BLaER1 treated with 17β-estradiol and CSF1 and Interleukin-3, amounts not matched to agents 10 nM and 100 nM (cell line): ENCODE data around the gene MACROD1.

Source experiments
- H3K27ac ChIP-seq, 11 experiments: shearing (Covaris generic); formaldehyde crosslinking; 2 replicates each; pipeline ENCODE4 v1.8.1; 2022
- H3K27me3 ChIP-seq, 11 experiments: shearing (Covaris generic); formaldehyde crosslinking; 2 replicates each; pipeline ENCODE4 v1.8.1; 2022
- H3K36me3 ChIP-seq, 11 experiments: shearing (Covaris generic); formaldehyde crosslinking; 2 replicates each; pipeline ENCODE4 v1.8.1; 2022
- H3K4me1 ChIP-seq, 10 experiments: shearing (Covaris generic); formaldehyde crosslinking; 2 replicates each; pipeline ENCODE4 v1.8.1; 2022
- H3K4me2 ChIP-seq, 11 experiments: shearing (Covaris generic); formaldehyde crosslinking; 2 replicates each; pipeline ENCODE4 v1.8.1; 2022
- H3K4me3 ChIP-seq, 10 experiments: shearing (Covaris generic); formaldehyde crosslinking; 2 replicates each; pipeline ENCODE4 v1.8.1; 2022
- H3K9ac ChIP-seq, 11 experiments: shearing (Covaris generic); formaldehyde crosslinking; 2 replicates each; pipeline ENCODE4 v1.8.1; 2022
- H3K9me3 ChIP-seq, 11 experiments: shearing (Covaris generic); formaldehyde crosslinking; replicated peaks in 1 of 11; 2 replicates each; pipeline ENCODE4 v1.8.1; 2022
- H4K20me1 ChIP-seq, 11 experiments: shearing (Covaris generic); formaldehyde crosslinking; 2 replicates each; pipeline ENCODE4 v1.8.1; 2022
- Cebpa-rat ChIP-seq, 11 experiments: shearing (Covaris generic); IDR thresholded peaks; 2 replicates each; pipeline ENCODE4 v1.8.1; 2022

MACROD1 gene

GRCh38 chr11:64121663-64122410, 44.1 kb downstream of the MACROD1 start:
- H4K20me1 ChIP-seq, result peaks cover 6 to 98% (median 68%) of the 10 kb centered on the region in 11 experiments; a peak in 18 of 22 replicates
- peak overlapping the region; percentile 22 to 75 (median 54) for H3K4me2 ChIP-seq
- no peak for TF ChIP-seq Cebpa-rat (IDR thresholded peaks at IDR 0.05)
- H3K4me3 ChIP-seq, result no peak overlapping the region
- peak overlapping the region in 5 of 11 experiments; percentile 3 to 44 (median 10); a peak in 3 of 22 replicates for H3K9ac ChIP-seq
- H3K9me3 ChIP-seq, result no peaks in the 10 kb centered on the region
- H3K27me3 ChIP-seq, result 0 out of 22 replicates have a peak, but pooled peaks cover 0 to 3% (median 0%) of the 10 kb centered on the region in 11 experiments
- peaks cover 0 to 21% (median 13%) of the 10 kb centered on the region in 11 experiments; a peak in 13 of 22 replicates for H3K36me3 ChIP-seq
- peak overlapping the region in 3 of 11 experiments; percentile 28 to 49 (median 32); a peak in 2 of 22 replicates for H3K27ac ChIP-seq
- H3K4me1 ChIP-seq, result peaks cover 25 to 84% (median 74%) of the 10 kb centered on the region in 10 experiments

DNA sequence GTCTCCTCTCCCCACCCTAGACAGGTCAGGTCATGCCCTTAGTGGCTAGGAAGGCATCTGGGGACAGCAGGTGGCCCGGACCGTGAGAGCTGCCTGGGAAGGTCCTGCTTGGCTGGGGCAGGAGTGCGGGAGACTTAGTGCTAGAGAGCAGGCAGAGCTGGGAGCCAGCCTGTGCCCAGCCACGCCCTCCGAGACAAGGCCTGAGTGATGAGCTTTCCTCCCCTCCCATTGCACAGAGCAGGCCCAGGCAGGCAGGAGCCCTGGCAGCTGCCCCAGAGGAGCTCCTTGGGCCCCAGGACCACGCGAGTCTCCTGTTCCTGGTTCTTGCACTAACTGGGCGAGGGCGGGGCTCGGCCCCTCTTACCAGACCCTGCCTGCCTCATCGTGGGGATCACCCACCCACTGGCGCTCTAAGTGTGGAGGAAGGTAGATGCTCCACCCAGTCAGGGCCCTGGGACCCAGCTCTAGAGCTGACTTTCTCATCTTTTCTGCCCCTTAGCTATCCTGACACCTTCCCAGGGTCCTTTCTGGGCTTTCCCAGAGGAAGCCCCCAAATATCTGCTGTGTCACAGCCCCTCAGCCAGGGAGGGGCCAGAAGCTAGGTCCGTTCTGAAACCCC, 44.9 kb downstream of the MACROD1 start:
- TF ChIP-seq Cebpa-rat (IDR thresholded peaks at IDR 0.05), result no peak
- Histone ChIP-seq H3K4me3 (no peak overlapping the region), H3K9ac (peak overlapping the region in 4 of 11 experiments; percentile 7 to 44 (median 32); a peak in 4 of 22 replicates), H4K20me1 (peaks cover 6 to 98% (median 68%) of the 10 kb centered on the region in 11 experiments; a peak in 18 of 22 replicates), H3K4me1 (peaks cover 24 to 81% (median 70%) of the 10 kb centered on the region in 10 experiments), H3K36me3 (peaks cover 0 to 27% (median 16%) of the 10 kb centered on the region in 11 experiments; a peak in 17 of 22 replicates), H3K27me3 (0 out of 22 replicates have a peak, but pooled peaks cover 0 to 3% (median 0%) of the 10 kb centered on the region in 11 experiments), H3K4me2 (peak overlapping the region in 10 of 11 experiments; percentile 22 to 75 (median 54); a peak in 17 of 22 replicates), H3K27ac (peak overlapping the region in 4 of 11 experiments; percentile 9 to 49 (median 32); a peak in 3 of 22 replicates), H3K9me3 (no peaks in the 10 kb centered on the region)

GRCh38 chr11:64119700-64120099, 46.2 kb downstream of the MACROD1 start:
- Histone ChIP-seq H3K36me3 (peaks cover 0 to 34% (median 21%) of the 10 kb centered on the region in 11 experiments; a peak in 17 of 22 replicates), H3K4me1 (peaks cover 14 to 68% (median 57%) of the 10 kb centered on the region in 10 experiments), H3K27ac (peak overlapping the region in 4 of 11 experiments; percentile 23 to 43 (median 32); a peak in 2 of 22 replicates), H3K4me3 (no peak overlapping the region), H4K20me1 (peaks cover 0 to 98% (median 57%) of the 10 kb centered on the region in 11 experiments; a peak in 18 of 22 replicates), H3K27me3 (0 out of 22 replicates have a peak, but pooled peaks cover 0 to 3% (median 0%) of the 10 kb centered on the region in 11 experiments), H3K4me2 (peak overlapping the region in 9 of 11 experiments; percentile 22 to 75 (median 53); a peak in 14 of 22 replicates), H3K9ac (peak overlapping the region in 6 of 11 experiments; percentile 15 to 44 (median 30); a peak in 5 of 22 replicates), H3K9me3 (no peaks in the 10 kb centered on the region)
- TF ChIP-seq Cebpa-rat (IDR thresholded peaks at IDR 0.05), result no peak

DNA sequence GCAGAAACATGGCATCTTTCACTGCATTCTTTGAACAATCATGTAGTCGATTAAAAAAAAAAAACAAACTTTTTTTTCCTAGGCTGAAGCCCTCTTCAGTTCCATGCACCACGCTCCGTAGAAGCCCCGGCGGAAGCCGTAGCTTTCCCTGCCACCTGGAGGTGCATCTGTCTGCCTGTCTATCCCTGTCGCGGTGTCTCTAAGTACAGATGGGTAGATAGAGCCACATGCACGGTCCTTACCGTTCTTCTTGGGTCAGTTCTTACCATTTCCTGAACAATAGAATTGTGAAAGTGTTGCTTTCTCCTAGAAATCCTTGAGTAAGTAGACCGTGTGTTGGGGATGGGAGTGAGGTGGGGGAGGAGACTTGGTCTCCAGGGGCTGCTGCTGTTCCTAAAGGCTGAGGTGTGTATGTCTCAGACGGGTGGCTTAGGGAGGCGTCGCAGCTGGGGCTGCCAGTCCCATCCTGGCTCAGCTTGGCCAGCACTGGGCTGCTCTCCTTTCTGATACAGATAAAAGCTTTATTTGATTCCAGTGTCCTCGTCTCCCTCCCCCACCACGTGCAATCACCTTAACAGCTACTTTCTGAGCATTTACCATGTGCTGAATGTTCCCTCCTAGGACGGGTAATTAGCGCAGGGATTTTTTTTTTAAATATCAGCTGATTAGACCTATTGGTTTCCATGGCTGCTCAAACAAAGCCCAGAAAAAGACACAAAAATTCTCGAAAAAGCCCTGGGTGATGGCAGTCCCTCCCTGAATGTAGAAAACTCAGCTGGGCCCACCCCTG, 46.8 kb downstream of the MACROD1 start:
- H3K36me3 ChIP-seq, result peaks cover 0 to 40% (median 21%) of the 10 kb centered on the region in 11 experiments; a peak in 17 of 22 replicates
- H3K4me3 ChIP-seq, result no peak overlapping the region
- no peaks in the 10 kb centered on the region for H3K9me3 ChIP-seq
- H4K20me1 ChIP-seq, result peaks cover 0 to 98% (median 55%) of the 10 kb centered on the region in 11 experiments; a peak in 18 of 22 replicates
- TF ChIP-seq Cebpa-rat (IDR thresholded peaks at IDR 0.05), result no peak
- H3K27ac ChIP-seq, result peak overlapping the region in 2 of 11 experiments; percentile 40 to 43; a peak in 1 of 22 replicates
- 0 out of 22 replicates have a peak, but pooled peaks cover 0 to 3% (median 0%) of the 10 kb centered on the region in 11 experiments for H3K27me3 ChIP-seq
- H3K4me1 ChIP-seq, result peaks cover 14 to 62% (median 52%) of the 10 kb centered on the region in 10 experiments
- peak overlapping the region in 9 of 11 experiments; percentile 15 to 75 (median 36); a peak in 10 of 22 replicates for H3K4me2 ChIP-seq
- H3K9ac ChIP-seq, result peak overlapping the region in 4 of 11 experiments; percentile 15 to 44 (median 30); a peak in 3 of 22 replicates

DNA sequence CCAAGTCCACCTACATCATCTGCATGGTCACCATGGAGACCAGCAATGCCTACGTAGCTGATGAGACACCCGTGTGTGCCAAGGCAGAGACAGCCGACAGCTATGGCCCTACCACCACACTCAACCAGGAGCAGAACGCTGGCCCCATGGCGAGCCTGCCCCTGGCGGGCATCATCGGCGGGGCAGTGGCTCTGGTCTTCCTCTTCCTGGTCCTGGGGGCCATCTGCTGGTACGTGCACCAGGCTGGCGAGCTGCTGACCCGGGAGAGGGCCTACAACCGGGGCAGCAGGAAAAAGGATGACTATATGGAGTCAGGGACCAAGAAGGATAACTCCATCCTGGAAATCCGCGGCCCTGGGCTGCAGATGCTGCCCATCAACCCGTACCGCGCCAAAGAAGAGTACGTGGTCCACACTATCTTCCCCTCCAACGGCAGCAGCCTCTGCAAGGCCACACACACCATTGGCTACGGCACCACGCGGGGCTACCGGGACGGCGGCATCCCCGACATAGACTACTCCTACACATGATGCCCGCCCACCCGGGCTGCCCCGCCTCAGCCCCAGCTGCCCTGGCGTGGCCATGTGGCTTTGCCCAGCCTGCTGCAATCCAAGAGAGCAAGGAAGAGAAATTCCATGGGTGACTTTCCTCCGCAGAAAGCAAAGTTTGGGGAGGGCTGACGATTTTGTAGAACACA, 48.0 kb downstream of the MACROD1 start:
- no peaks in the 10 kb centered on the region for H3K27me3 ChIP-seq
- no peak overlapping the region for H3K27ac ChIP-seq
- H3K9ac ChIP-seq, result no peak overlapping the region
- H3K4me2 ChIP-seq, result no peak overlapping the region
- H3K36me3 ChIP-seq, result peaks cover 0 to 48% (median 21%) of the 10 kb centered on the region in 11 experiments; a peak in 17 of 22 replicates
- peaks cover 14 to 51% (median 47%) of the 10 kb centered on the region in 10 experiments for H3K4me1 ChIP-seq
- no peak for TF ChIP-seq Cebpa-rat (IDR thresholded peaks at IDR 0.05)
- H3K9me3 ChIP-seq, result no peaks in the 10 kb centered on the region
- H4K20me1 ChIP-seq, result peaks cover 0 to 100% (median 57%) of the 10 kb centered on the region in 11 experiments; a peak in 18 of 22 replicates
- H3K4me3 ChIP-seq, result no peak overlapping the region

DNA sequence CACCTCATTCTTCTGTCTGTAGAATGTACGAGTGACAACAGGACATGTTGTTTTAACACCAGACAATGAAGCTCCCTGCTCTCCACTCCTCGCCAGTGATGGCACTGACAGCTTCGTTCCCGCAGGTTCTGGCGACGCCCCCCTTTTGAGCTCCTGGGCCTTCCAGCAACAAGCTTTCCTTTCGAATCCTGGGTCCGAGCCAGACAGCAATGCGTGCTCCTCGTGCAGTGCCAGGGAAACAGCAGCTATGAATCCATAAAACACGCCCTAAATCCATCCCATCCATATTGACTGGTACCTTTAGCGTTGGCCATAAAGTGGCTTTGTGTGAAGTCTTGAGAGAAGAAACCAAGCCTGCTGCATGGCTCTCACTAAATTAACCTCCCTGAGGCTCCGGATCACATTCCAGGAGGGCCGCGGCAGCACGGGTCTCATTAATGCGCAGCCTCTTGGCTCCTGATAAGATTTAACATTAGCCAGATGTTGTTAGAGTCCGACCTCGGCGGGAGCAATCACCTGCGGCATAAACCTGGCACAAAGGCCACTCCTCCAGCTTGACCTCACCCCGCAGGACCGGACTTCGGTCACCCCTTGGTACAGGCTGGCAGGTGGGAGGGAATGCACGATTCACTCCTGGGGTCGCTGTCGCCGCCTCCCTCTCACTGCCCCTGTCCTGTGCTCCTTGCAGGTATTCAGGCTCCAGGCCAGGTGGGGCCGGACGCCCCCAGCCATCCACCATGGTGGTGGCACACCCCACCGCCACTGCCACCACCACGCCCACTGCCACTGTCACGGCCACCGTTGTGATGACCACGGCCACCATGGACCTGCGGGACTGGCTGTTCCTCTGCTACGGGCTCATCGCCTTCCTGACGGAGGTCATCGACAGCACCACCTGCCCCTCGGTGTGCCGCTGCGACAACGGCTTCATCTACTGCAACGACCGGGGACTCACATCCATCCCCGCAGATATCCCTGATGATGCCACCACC, 50.1 kb downstream of the MACROD1 start:
- Histone ChIP-seq H4K20me1 (peaks cover 0 to 100% (median 55%) of the 10 kb centered on the region in 11 experiments; a peak in 17 of 22 replicates), H3K9me3 (no peaks in the 10 kb centered on the region), H3K27me3 (no peaks in the 10 kb centered on the region), H3K9ac (no peak overlapping the region), H3K4me1 (peaks cover 0 to 35% (median 27%) of the 10 kb centered on the region in 10 experiments; a peak in 16 of 20 replicates), H3K27ac (no peak overlapping the region), H3K36me3 (peaks cover 0 to 48% (median 21%) of the 10 kb centered on the region in 11 experiments; a peak in 17 of 22 replicates), H3K4me2 (no peak overlapping the region), H3K4me3 (no peak overlapping the region)
- TF ChIP-seq Cebpa-rat (IDR thresholded peaks at IDR 0.05), result no peak
